GM12878 (cell line): Measurements from ENCODE around the gene PNPO. TPM values are rescaled to one million over a fixed set of nuclear protein-coding genes. Genes with fewer than 3 reads are reported as not detected.

ENCODE experiments used
- ATAC-seq: fragments of 200-7000 bp; cut with Tn5 transposase; 3 replicates; pipeline ENCODE4 v1.9.1; 2020; ENCODE audit warnings: mild to moderate bottlenecking, moderate library complexity
- BruUV-seq: library from RNA; stranded (reverse); fragments of 400-500 nt; replicated peaks from 2 replicates; lab custom pipeline; 2021; lab: Mats Ljungman, UMichigan
- CTCF ChIA-PET: fragments of 300-600 bp; sonication (Branson Sonifier 250); formaldehyde crosslinking; extraction: SDS; loops from one replicate; lab custom pipeline; 2021; ENCODE audit warnings: inconsistent platforms; lab: Yijun Ruan, JAX
- POLR2A ChIA-PET: fragments of 350-600 bp; formaldehyde crosslinking; extraction: SDS; loops from one replicate; lab custom pipeline; 2021; ENCODE audit warnings: inconsistent platforms; lab: Charles Lee
- RAD21 ChIA-PET: fragments of 300-600 bp; sonication (Branson Sonifier 250); formaldehyde crosslinking; loops from one replicate; lab custom pipeline; 2023; ENCODE audit warnings: antibody characterized with exemption; ENCODE audit not compliant: unreplicated experiment; lab: Charles Lee
- SMC1A ChIA-PET: fragments of 300-600 bp; sonication (Branson Sonifier 250); formaldehyde crosslinking; loops from one replicate; lab custom pipeline; 2023; ENCODE audit not compliant: unreplicated experiment, uncharacterized antibody; lab: Charles Lee
- DNase-seq: peaks from one replicate; pipeline ENCODE4 v3.0.0-alpha.2; 2011; ENCODE audit warnings: low read depth, low spot score
- FAIRE-seq: peaks from 3 replicates; lab custom pipeline; 2011; peaks lifted over from hg19 to GRCh38; lab: Jason Lieb, UNC
- H2AFZ ChIP-seq: 2 replicates; pipeline ENCODE4 v1.6.0; 2011; ENCODE audit warnings: low read depth, low read length, control low read depth; ENCODE audit not compliant: control insufficient read depth
- H3K27ac ChIP-seq: 2 replicates; pipeline ENCODE4 v1.5.1; 2011; ENCODE audit warnings: control low read depth; ENCODE audit not compliant: control insufficient read depth, insufficient read depth
- H3K27me3 ChIP-seq, 2 experiments: replicated peaks in 1 of 2; 2 replicates each; pipeline versions ENCODE4 v1.6.0 to v1.6.1; 2011; ENCODE audit warnings: low read length in 1 of 2; ENCODE audit not compliant: control insufficient read depth in 2 of 2, insufficient read depth in 2 of 2
- H3K36me3 ChIP-seq, 2 experiments: 2 replicates each; pipeline ENCODE4 v1.5.1; 2011; ENCODE audit warnings: low read length in 1 of 2; ENCODE audit not compliant: control insufficient read depth in 2 of 2, insufficient read depth in 2 of 2
- H3K4me1 ChIP-seq: 2 replicates; pipeline ENCODE4 v1.6.1; 2011; ENCODE audit warnings: mild to moderate bottlenecking, low read length, moderate library complexity, mixed read lengths; ENCODE audit not compliant: control insufficient read depth, insufficient read depth
- H3K4me2 ChIP-seq: 2 replicates; pipeline ENCODE4 v1.6.0; 2011; ENCODE audit warnings: control low read depth; ENCODE audit not compliant: control insufficient read depth, insufficient read depth
- H3K4me3 ChIP-seq: fragments of 200-600 bp; sonication (generic); 2 replicates; pipeline ENCODE4 v1.5.1; 2016
- H3K79me2 ChIP-seq: 2 replicates; pipeline ENCODE4 v1.6.0; 2011; ENCODE audit warnings: low read length; ENCODE audit not compliant: control insufficient read depth, insufficient read depth
- H3K9ac ChIP-seq: 2 replicates; pipeline ENCODE4 v1.8.0; 2011; ENCODE audit warnings: low read length, control low read depth, mixed read lengths; ENCODE audit not compliant: control insufficient read depth, insufficient read depth
- H3K9me3 ChIP-seq: replicated peaks from 3 replicates; pipeline ENCODE4 v1.5.1; 2011; ENCODE audit warnings: mild to moderate bottlenecking, low read length; ENCODE audit not compliant: control insufficient read depth, insufficient read depth
- H4K20me1 ChIP-seq: 2 replicates; pipeline ENCODE4 v1.6.0; 2011; ENCODE audit not compliant: control insufficient read depth, insufficient read depth
- ATF3 ChIP-seq: IDR thresholded peaks from 2 replicates; pipeline ENCODE4 v1.6.1; 2011; ENCODE audit warnings: low read depth, mild to moderate bottlenecking, low read length, moderate library complexity, borderline replicate concordance; ENCODE audit errors: extremely low read depth
- BMI1 ChIP-seq: fragments of 450-650 bp; IDR thresholded peaks from 2 replicates; pipeline ENCODE4 v1.6.1; 2016; ENCODE audit warnings: mild to moderate bottlenecking, moderate library complexity, borderline replicate concordance
- CBFB ChIP-seq: IDR thresholded peaks from 2 replicates; pipeline ENCODE4 v1.6.1; 2016; ENCODE audit warnings: antibody characterized with exemption, low read depth
- EED ChIP-seq: sonication (generic); IDR thresholded peaks from 2 replicates; pipeline ENCODE4 v1.6.1; 2016; ENCODE audit warnings: antibody characterized with exemption, low read depth
- IRF3 ChIP-seq: fragments of 450-650 bp; IDR thresholded peaks from 2 replicates; pipeline ENCODE4 v1.6.1; 2014; ENCODE audit warnings: mild to moderate bottlenecking
- KLF5 ChIP-seq: fragments of 450-650 bp; IDR thresholded peaks from 2 replicates; pipeline ENCODE4 v1.6.1; 2014; ENCODE audit warnings: mild to moderate bottlenecking; ENCODE audit not compliant: partially characterized antibody
- MEF2A ChIP-seq: IDR thresholded peaks from 2 replicates; pipeline ENCODE4 v1.6.1; 2011; ENCODE audit warnings: low read depth, mild to moderate bottlenecking, low read length, moderate library complexity; ENCODE audit not compliant: insufficient read depth
- NBN ChIP-seq: fragments of 450-650 bp; IDR thresholded peaks from 2 replicates; pipeline ENCODE4 v1.6.1; 2016
- POLR2A ChIP-seq: IDR thresholded peaks from 2 replicates; pipeline ENCODE4 v1.6.1; 2011; ENCODE audit warnings: low read depth, mild to moderate bottlenecking, low read length
- RAD21 ChIP-seq: IDR thresholded peaks from 2 replicates; pipeline ENCODE4 v1.6.1; 2011; ENCODE audit warnings: mild to moderate bottlenecking, low read depth, low read length, moderate library complexity; ENCODE audit not compliant: insufficient read depth
- RUNX3 ChIP-seq: IDR thresholded peaks from 2 replicates; pipeline ENCODE4 v1.6.1; 2012; ENCODE audit warnings: low read length, inconsistent platforms
- SMARCA5 ChIP-seq: fragments of 450-650 bp; IDR thresholded peaks from 2 replicates; pipeline ENCODE4 v1.6.1; 2017; ENCODE audit warnings: mild to moderate bottlenecking
- TCF7 ChIP-seq: IDR thresholded peaks from 2 replicates; pipeline ENCODE4 v1.6.1; 2014; ENCODE audit warnings: antibody characterized with exemption, borderline replicate concordance
- ZBTB4 ChIP-seq: fragments of 450-650 bp; formaldehyde crosslinking; IDR thresholded peaks from 2 replicates; pipeline ENCODE4 v1.4.0; 2022; ENCODE audit warnings: mild to moderate bottlenecking, moderate library complexity
- WGBS: methylation state at CpG from one replicate; pipeline ENCODE4 v1.1.6; 2016; ENCODE audit warnings: low lambda C conversion rate; ENCODE audit not compliant: insufficient replicate concordance, insufficient coverage; ENCODE audit errors: missing lambda C conversion rate; 5-methylcytosine and 5-hydroxymethylcytosine counted together
- in situ Hi-C: fragments of 300-500 bp; cut with MboI; formaldehyde crosslinking; loops from 9 replicates; pipeline ENCODE4 v1.14.3; 2018; ENCODE audit warnings: mixed read lengths
- intact Hi-C: fragments of 100-400 bp; cut with micrococcal nuclease; formaldehyde crosslinking; loops from one replicate; pipeline ENCODE4 v1.14.2; 2022; ENCODE audit not compliant: unreplicated experiment
- polyA plus RNA-seq, 11 experiments: library from polyadenylated mRNA; depleted of rRNA in 4 of 11; unstranded in 6 of 11; stranded (reverse) in 5 of 11; fragments of >200 nt; fragmentation: Nextera tagmentation in 4 of 11; fragmentation: Illumina TruSeq in 1 of 11; extraction: Ambion mirVana in 4 of 11; extraction: Trizol in 1 of 11; gene quantifications; 1 replicate in 1 of 11; 2 replicates in 10 of 11; pipeline versions ENCODE4 v1.2.1 to v1.2.3, GENCODE V29; 2011 to 2016; ENCODE audit warnings: inconsistent platforms in 2 of 11, missing spikeins in 2 of 11, low read depth in 1 of 11
- total RNA-seq, 4 experiments: library from RNA; depleted of rRNA in 3 of 4; stranded (reverse); fragments of >200 nt in 3 of 4; fragmentation: Illumina TruSeq in 1 of 4; extraction: Trizol in 1 of 4; gene quantifications; 2 replicates each; pipeline versions ENCODE4 v1.2.1 to v1.2.3, GENCODE V29; 2013 to 2021
- TF ChIP-seq, protein P1 (sequence below): fragments of 150-350 bp; IDR thresholded peaks from 2 replicates; pipeline ENCODE4 v1.6.1; 2016; ENCODE audit warnings: low read depth, low read length

The PNPO gene
- total and polyA plus RNA-seq, 10 of the 15 experiments (the other 5 are each of a cell fraction or from before 2014, with no cell fraction given), result 13.9 to 52.6 (median 37.3) TPM

- Histone ChIP-seq H2AFZ (no peak overlapping the region), H3K9ac (no peak overlapping the region), H3K27ac (no peak overlapping the region), H3K4me2 (no peak overlapping the region), H3K4me1 (no peaks in the 10 kb centered on the region), H3K27me3 (no peaks in the 10 kb centered on the region), H4K20me1 (no peaks in the 10 kb centered on the region), H3K4me3 (no peak overlapping the region), H3K36me3 (peaks cover 4 to 10% of the 10 kb centered on the region in 2 experiments; a peak in 3 of 4 replicates), H3K9me3 (no peaks in the 10 kb centered on the region), H3K79me2 (no peaks in the 10 kb centered on the region)
- ATAC-seq (no peak), DNase-seq (no peak), FAIRE-seq (no peak)
- POLR2A ChIA-PET, result interaction anchor here (0.7 kb wide), 2 partner anchors 23 to 1048 kb away, joined by 4 to 7 read pairs; no protein-coding TSS in a partner anchor
- SMC1A ChIA-PET, result no interaction called here
- WGBS, result 92% methylated on average over 2 of the region's 3 CpGs
- intact Hi-C loops (no loop called here), in situ Hi-C loops (no loop called here)
- BruUV-seq, result no TSS peak
- TF ChIP-seq, protein P1, sequence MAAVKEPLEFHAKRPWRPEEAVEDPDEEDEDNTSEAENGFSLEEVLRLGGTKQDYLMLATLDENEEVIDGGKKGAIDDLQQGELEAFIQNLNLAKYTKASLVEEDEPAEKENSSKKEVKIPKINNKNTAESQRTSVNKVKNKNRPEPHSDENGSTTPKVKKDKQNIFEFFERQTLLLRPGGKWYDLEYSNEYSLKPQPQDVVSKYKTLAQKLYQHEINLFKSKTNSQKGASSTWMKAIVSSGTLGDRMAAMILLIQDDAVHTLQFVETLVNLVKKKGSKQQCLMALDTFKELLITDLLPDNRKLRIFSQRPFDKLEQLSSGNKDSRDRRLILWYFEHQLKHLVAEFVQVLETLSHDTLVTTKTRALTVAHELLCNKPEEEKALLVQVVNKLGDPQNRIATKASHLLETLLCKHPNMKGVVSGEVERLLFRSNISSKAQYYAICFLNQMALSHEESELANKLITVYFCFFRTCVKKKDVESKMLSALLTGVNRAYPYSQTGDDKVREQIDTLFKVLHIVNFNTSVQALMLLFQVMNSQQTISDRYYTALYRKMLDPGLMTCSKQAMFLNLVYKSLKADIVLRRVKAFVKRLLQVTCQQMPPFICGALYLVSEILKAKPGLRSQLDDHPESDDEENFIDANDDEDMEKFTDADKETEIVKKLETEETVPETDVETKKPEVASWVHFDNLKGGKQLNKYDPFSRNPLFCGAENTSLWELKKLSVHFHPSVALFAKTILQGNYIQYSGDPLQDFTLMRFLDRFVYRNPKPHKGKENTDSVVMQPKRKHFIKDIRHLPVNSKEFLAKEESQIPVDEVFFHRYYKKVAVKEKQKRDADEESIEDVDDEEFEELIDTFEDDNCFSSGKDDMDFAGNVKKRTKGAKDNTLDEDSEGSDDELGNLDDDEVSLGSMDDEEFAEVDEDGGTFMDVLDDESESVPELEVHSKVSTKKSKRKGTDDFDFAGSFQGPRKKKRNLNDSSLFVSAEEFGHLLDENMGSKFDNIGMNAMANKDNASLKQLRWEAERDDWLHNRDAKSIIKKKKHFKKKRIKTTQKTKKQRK, result no peak
- TF ChIP-seq BMI1, result no peak
- no peak for TF ChIP-seq KLF5
- no peak for TF ChIP-seq IRF3
- TF ChIP-seq TCF7, result no peak
- no peak for TF ChIP-seq ZBTB4 (CRISPR knock-in tag)
- no peak for TF ChIP-seq RUNX3
- TF ChIP-seq SMARCA5, result no peak
- no peak for TF ChIP-seq POLR2A
- TF ChIP-seq CBFB, result no peak
- no peak for TF ChIP-seq RAD21
- no peak for TF ChIP-seq MEF2A
- no peak for TF ChIP-seq NBN
- no peak for TF ChIP-seq ATF3
- no peak for TF ChIP-seq EED
- CTCF ChIA-PET, result no interaction called here
- RAD21 ChIA-PET, result no interaction called here
These were observed 15.7 kb upstream of the PNPO start for GRCh38 chr17:47925678-47925988.
